ENCODE measurements around the gene CX3CR1. TPM values are rescaled to one million over a fixed set of nuclear protein-coding genes. Genes with fewer than 3 reads are reported as not detected.

The CX3CR1 gene
- total RNA-seq, 1 experiment from 2014 or later: not detected

DNA sequence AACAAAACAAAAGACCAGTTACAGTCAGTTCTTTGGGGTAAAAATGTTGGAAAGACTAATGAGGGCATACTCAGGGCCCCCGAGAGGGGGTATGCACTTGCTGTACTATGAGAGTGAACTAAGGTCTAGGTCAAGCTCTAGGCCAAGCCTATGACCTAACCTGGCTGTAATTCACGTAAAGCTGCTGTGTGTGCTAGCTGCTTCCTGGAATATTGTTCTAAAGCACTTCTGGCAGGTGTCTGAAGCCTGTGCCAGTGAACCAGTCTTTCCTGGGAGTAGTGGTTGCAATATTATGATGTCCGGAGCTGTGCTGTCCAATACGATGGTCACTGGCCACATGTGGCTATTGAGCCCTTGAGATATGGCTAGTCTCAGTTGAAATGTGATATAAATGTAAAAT, 13.1 kb upstream of the CX3CR1 start:
- DNase-seq (ENCODE audit: extremely low read depth, low read depth): no peak

DNA sequence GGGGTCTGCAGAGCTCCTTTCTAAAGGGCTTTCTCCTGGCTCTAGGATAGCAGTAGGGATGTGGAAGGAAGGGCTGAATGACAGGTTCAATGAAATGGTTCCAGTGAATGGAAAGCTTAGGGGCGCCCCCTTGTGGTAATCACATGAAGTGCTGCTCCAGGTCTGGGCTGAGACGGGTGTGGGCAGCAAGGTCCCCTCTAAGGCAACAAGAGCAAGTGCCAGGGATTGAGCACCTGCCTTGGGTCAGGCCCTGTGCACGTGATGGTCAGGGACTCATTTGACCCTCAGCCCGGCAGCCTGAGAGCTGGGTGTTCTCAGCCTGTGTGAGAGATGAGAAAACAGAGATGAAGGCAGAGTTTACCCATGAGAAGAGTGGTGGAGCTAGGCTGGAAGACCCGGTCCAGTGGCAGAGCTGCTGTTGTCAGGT, 12.1 kb upstream of the CX3CR1 start:
- peak; percentile 56 for DNase-seq (ENCODE audit: extremely low read depth, low read depth)

DNA sequence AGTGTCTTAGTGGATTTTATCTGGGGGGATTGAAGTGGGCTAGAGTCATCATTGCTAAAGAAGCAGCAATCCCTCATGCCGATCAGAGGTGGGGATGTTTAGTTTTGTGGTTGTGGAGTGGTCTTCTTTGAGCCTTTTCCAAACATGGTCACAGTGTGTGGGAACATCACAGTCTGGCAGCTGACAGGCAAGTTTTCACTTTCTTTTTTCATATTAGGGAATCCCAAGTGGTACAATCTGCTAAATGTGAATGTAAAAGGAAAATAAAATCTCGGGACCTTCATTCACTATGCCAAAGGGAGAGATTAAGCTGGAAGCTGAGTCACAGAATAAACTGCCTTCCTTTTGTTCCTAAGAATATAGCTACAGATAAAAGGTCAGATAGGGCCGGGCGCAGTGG, 10.4 kb upstream of the CX3CR1 start:
- DNase-seq (ENCODE audit: extremely low read depth, low read depth): no peak

DNA sequence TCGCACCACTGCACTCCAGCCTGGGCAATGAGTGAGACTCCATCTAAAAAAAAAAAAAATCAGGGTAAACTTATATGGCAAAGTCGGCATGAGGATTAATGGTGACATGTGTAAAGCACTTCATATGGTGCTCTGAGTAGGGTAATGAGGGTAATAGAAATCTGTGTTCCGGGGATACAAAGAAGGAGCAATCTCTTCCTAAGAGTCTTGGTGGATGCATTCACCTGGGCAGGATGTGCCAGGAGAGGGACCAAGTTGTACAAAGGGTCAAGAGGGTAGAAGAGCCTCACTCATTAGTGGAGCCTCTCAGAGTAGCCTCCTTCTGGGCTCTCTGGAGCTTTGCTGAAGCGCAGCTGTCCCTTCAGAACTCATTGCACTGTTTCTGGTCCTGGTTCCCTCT, 9.3 kb upstream of the CX3CR1 start:
- no peak for DNase-seq (ENCODE audit: extremely low read depth, low read depth)

DNA sequence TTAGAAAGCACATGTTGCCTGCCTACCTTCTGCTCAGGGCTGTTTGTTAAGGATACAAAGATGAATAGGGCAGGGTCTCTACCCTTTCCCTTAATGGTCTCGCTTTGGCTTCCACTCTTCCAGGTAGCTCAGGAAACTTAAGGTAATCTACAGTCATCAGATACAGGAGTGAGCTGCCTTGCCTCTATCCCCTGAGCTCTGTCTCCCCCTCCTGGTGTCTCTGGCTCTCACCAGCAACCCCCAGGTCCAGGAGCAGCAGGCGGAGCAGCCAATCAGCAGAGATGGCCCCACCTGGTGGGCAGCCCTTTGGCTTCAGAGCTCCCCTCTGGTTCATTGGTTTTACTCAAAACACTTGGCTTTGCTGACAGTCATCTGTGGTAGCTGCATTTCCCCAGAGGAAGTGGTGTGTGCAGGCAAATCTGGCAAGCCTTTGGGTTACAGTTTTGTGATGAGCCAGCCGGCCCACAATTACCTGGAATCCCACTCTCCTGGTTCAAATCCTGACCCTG, 8.5 kb upstream of the CX3CR1 start:
- DNase-seq (ENCODE audit: extremely low read depth, low read depth): peak; percentile 75

DNA sequence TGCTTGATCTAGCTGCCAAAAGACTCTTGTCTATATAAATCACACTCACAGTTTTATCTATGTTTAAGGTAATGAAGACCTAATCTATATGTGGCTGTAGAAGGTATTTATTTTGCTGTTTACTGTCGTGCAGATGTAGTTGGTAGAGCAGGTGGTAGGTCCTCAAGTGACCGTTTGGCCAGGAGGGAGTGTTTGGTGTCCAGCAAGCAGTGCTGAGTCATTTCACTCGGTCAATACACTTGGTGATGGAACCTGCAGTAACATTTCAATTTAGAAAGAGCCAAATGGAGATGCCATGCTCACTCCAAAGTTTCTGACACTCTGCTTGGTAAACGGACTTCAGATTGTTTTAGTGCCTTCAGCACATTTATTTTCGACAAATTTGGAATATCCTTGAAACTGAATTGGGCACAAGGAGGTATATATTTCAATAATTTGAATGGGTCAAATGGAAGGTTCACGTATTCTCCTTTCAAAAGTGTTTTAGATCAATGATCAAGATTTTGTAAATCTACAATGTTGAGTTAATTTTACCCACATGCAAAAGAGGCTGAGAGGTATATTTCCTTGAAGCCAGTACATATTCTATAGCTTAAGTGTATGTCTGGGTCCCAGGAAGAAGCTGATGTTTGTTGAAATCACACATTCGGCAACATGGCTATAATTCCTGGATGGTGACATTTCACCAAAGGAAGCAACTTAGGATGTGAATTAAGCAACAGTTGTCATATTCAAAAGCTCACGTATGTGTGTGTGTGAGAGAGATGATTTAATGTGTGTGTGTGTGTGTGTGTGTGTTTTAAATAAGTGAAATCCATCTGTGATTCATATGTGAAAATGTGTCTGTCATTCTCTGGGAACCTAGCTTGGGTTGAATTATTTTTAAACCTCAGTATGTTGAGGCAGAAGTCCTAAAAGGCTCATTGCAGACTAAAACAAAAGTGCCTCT, 7.7 kb upstream of the CX3CR1 start:
- DNase-seq (ENCODE audit: extremely low read depth, low read depth): peak; percentile 27

DNA sequence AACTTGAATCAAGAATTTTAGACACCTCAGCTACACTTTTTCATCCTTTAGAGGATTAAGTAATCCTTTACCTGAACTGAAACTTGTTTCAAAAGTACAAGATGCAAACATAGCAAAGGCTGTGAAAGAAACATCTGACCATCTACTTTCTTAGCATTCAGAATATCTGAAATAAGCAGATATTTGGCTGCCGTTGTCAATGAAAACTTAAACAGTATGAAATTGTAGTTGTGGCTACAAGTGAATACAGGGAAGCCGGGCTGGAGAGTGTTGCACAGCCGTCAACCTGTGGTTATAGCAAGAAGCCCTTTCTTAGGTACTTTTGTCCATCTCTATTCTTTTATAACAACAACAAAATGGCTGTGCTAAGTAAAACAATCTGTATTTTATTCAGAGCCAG, 6.9 kb upstream of the CX3CR1 start:
- DNase-seq (ENCODE audit: extremely low read depth, low read depth): no peak

DNA sequence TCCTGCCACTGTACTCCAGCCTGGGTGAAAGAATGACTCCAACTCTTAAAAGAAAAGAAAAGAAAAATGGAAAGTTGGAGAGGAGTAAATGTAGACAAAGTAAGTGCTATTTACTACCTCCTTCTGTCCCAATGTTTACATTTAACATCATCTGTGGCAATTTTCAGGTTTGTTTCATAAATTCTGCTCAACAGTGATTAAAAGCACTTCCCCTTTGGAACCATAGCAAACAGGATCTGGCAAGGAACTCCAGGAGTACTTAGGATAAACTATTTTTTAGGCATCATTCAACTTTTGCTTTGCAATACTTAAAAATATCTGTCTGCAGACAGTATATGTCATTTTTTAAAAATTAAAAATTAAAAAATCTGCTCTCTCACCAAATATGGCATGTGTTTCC, 5.5 kb upstream of the CX3CR1 start:
- DNase-seq (ENCODE audit: extremely low read depth, low read depth): no peak

DNA sequence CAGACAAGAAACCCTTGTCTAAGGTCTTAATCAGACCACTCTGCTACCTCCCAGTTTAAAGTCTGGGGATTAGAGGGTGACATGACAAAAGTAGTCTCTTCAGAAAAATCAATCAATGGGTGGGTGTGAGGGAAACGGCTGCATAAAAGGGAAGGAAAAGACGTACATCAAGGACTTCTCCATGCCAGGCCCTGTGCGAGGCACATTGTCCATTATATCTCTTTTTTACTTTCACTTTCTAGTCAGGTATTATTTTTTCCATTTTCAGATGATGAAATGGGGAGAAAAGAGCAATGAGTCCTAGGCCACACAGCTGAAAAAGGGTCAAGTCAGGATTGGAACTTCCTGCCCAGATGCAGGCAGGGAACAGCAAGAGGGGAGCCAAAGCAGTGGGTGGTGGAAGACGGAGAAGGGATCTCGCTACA, 4.6 kb upstream of the CX3CR1 start:
- no peak for DNase-seq (ENCODE audit: extremely low read depth, low read depth)

DNA sequence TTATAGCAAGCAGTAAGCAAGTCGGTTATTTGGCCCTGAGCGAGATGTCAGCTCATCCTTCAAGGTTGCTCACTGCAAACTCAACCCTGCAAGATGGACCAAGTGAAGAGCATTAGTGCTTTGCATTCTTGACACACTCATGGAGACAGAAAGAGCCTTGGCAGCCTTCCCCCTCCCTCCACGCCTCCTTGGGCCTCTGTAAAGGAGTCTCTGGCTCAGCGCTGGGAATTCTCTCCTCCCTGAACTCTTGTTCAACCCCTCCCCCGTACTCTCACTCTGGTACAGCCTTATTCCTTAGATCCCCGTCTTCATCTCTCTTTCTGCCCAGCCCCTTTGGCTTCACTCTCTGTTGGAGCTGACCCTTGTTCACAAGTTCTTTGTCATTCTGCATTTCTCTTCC, 2.2 kb upstream of the CX3CR1 start:
- DNase-seq (ENCODE audit: extremely low read depth, low read depth): no peak

DNA sequence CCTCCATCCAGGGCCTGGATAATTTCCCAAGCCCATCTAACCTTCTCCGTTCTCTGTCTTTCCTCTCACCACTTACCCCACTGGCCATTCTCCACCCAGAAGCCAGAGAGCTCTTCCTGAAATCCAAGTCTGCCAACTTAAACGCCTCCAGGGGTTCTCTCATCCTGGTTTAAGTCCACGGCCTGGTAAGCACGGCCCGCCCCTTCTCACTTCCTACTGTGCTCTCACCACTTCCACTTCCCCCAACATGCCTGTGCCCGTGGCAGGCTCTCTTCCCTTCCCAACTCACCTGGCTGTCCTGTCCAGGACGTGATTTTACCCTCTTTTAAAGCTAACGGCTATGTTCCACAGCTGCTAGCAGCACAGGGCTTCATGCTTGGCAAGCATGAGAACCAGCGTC, 1.7 kb upstream of the CX3CR1 start:
- DNase-seq (ENCODE audit: extremely low read depth, low read depth): no peak

DNA sequence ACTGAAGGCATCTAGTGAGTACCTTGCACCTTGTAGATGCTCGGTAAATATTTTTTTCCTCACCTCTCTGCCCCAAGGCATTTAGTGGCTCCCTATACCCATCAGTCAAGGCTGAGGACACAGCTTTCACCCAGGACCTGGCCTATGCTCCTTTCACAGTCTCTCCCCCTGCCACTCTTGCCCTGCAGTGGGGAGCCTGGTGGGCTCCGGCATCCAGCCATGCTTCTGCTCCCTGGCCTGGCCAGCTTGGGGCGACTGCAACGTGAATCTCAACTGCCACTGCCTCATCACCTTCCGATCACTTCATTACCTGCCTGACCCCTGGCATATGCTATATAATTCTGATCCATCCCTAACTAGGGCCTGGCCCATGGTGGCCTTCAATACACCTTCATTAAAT, 735 bp upstream of the CX3CR1 start:
- no peak for DNase-seq (ENCODE audit: extremely low read depth, low read depth)

DNA sequence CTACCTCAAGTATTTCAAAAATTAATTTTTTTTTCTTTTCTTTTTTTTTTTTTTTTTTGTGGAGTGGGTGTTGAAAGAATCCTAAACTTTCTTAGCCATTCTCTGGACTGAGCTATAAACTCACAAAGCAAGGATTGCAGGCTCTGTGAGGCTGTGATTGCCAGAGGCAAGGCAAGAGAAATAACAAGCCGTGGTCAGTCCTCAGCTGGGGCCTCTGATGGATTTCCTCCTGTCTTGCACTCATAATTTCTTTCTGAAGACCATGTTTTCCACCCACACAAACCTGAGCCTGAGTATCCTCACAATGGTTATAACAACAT, 1.3 kb downstream of the CX3CR1 start:
- no peak for DNase-seq (ENCODE audit: extremely low read depth, low read depth)

DNA sequence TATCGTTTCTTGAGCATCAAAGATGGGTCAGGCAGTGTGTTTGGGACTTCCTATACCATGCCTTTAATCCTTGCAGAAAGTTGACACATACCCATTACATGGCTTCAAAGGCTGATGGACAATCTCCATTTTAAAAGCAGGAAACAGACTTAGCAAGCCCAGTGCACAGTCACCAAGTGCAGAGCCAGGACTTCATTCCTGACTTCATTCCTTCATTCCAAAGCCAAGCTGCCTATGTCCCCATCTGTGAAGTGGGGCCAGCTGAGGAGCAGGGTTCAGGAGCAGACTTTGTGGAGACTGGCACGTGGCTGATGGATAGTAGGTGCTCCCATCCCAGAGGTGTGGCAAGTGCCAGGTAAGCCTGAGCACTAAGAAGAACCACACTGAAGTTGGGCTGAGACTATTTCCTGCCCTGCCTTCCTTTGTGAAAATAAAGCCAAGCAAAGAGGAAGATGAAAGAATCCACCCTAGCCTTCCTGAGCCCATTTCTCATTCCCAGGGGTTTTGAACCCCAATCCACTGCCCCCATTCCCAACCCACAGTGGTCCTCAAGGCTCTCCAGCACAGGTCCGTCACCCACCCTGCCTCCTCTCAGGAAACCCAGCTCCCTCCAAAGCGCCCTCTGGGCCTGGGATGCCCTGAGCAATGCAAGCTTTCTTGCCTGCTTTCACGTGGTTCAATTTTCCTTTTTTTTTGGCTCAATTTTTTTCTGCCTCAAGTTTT, 1.8 kb downstream of the CX3CR1 start:
- DNase-seq (ENCODE audit: extremely low read depth, low read depth): no peak

DNA sequence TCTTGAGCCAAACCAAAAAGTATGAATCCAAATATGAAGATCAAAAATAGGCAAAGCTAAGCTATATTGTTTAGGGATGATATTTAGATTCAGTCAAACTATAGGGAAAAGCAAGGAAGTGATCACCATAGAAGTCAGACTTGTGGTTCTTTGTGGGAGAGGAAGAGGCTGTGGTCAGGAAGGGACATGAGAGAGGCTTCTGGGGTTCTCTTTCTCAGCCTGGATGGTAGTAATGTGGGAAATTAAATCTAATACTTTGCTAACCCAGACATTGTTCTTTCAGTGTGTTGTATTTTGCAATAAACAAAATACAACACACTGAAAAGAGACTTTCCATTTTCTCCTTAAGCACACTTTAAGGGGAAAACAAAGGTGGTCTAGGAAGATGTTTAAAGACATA, 3.1 kb downstream of the CX3CR1 start:
- DNase-seq (ENCODE audit: extremely low read depth, low read depth): no peak

DNA sequence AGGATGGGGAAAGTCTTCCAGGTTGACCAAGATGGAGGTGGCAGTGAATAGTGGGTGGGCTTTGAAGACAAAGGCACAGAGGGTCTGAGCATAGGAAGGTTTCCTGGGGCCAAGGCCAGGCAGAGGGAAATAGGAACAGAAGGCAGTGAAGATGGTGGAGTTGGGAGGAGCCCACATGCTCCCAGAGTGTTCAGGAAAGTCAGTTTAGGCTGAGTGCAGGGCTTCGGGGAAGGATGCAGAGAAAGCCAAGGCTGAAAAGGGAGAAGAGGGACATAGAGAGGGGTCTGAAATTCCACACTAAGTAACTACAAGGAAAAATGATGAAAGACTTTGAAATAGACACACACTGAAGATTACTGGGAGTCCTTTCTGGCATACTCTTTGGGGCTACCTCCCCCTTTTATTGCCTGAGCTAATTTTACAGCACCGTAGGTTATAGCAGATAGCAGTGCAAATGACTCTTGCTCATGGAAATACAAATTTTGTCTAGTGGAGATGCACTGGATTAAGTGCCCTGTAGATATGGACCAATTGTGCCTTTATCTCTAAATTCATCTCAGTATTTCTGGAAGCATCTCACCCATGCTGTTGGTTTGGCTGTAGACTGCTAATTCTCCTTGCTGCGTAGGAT, 3.8 kb downstream of the CX3CR1 start:
- no peak for DNase-seq (ENCODE audit: extremely low read depth, low read depth)

DNA sequence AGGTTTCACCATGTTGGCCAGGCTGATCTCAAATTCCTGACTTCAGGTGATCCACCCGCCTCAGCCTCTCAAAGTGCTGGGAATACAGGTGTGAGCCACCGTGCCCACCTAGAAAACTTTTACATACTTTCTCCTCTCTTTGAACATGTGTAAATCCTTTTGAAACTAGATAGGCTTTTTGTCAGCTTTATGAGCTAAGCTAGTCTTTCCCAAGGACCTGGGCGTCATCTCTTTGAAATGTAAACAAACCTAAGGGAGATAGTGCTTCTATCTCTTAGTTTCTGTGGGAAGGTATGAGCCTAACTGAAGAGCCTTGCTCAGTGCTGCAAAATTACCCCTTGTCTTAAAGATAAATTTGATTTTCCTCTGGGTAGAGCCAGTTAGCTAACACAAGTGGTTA, 4.8 kb downstream of the CX3CR1 start:
- DNase-seq (ENCODE audit: extremely low read depth, low read depth): no peak

DNA sequence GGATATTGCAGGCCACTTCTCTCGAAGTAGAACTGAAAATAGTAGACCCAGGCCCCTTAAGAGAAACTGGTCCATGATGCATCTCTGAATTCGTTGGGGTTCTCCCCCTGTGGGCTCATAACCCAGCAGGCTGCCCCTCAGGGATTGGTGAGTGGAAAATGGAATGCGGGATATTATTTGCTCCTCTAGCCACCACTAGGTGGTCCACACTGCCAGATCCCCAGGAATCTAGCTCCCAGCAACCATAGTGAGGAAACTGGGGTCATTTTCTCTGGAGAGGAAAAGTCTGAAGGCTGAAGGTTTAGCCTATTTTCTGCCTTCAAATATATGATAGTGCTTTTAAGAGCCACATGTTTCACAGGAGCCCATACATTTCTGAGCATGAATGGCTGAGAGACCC, 6.7 kb downstream of the CX3CR1 start:
- DNase-seq (ENCODE audit: extremely low read depth, low read depth): no peak

DNA sequence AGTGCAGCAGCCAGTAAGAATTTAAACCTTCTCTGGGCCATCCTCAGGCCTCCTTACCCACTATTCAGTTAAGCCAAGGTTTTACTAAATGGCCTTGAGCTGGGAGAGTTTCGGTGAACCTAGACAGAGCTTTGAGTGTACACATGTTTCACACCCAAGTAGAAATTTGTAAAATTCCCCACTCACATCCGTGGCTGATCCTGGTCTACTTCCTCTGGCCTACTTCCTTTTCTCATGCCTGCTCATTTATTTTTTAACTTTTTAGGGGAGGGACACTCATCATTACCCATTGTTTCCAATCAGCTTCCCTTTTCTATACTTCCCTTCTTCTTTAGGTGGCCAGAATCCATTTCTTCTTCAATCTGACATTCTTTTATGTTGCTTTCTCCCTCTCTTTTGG, 7.6 kb downstream of the CX3CR1 start:
- no peak for DNase-seq (ENCODE audit: extremely low read depth, low read depth)

DNA sequence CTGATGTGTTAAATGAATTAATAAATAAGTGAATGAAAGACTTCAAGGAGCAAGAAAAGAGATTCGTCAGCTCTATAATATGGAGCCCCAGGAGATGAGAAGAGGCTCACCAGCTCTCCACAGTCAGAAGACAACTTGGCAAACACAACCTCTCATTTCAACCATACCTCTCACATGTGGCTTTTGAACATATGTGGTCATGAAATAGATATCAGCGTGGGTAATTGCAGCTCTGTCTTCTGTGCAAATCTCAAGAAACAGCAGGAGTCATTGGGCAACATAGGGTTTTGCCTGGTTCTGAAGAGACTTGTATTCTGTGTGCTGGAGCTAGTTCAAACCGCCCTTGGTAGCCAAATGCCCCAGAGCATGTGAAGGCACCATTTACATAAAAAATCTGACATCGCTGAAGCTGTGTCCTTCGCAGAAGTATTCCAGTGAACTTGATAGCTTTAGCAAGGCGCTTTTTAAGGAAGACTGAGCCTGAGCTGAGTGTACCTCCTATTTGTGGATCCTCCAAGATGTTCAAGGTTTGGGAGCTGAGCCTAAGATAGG, 8.4 kb downstream of the CX3CR1 start:
- DNase-seq (ENCODE audit: extremely low read depth, low read depth): no peak

DNA sequence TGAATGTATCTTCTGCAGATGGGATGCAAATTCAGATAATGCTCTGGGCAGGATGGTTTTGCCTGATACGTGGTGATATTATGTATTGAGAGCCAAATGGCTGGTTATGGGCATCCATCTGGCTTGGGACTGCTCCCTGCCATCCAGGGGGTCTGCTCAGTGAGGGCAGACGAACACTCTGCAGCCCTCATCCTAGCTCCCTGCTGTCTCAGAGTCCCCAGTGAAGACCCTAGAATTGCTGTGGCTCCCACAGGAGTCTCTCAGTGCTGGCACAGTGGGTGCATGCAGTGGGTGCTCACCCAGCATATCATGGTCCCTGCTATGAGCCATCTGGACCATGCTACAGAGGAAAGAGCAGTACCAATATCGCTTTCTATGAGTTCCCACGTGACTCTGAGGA, 10.3 kb downstream of the CX3CR1 start:
- DNase-seq (ENCODE audit: extremely low read depth, low read depth): no peak
